ENCODE measurements around the gene KCNA10.

GRCh38 chr1:110554871-110555801, 36.2 kb upstream of the KCNA10 start:
- no peak for TF ChIP-seq TAF1 (IDR thresholded peaks at IDR 0.05; ENCODE audit: borderline replicate concordance, insufficient read depth, low read length)
- TF ChIP-seq REST (IDR thresholded peaks at IDR 0.05; ENCODE audit: insufficient read depth in 1 of 2, low read depth in 2 of 2, low read length in 2 of 2), result no peak
- TF ChIP-seq POLR2AphosphoS5 (IDR thresholded peaks at IDR 0.05; ENCODE audit: low read depth, low read length), result no peak
- no peak for TF ChIP-seq SIN3A (IDR thresholded peaks at IDR 0.05; ENCODE audit: borderline replicate concordance, insufficient read depth, low read length)
- no peak for TF ChIP-seq FOXP2 (optimal IDR thresholded peaks at IDR 0.05; ENCODE audit: borderline replicate concordance, extremely low read depth, extremely low read length, insufficient read depth)

All from PFSK-1 (cell line).